Vagina (tissue), 2 donors: Measurements from ENCODE around the gene INTS1.

ENCODE experiments used
- POLR2AphosphoS5 ChIP-seq, 2 donors: sonication (generic); formaldehyde crosslinking; IDR thresholded peaks; one replicate each; pipeline ENCODE4 v1.9.0; 2017; ENCODE audit warnings: antibody characterized with exemption in 2 of 2, mild to moderate bottlenecking in 2 of 2, low read depth in 1 of 2; ENCODE audit not compliant: insufficient read depth in 1 of 2
- TF ChIP-seq, protein P1 (sequence below), 3 experiments: fragments of 450-650 bp in 2 of 3; fragments of 200-600 bp in 1 of 3; sonication (generic) in 1 of 3; IDR thresholded peaks; one replicate each; pipeline ENCODE4 v1.5.1; 2017 to 2019; ENCODE audit warnings: antibody characterized with exemption in 3 of 3, mild to moderate bottlenecking in 2 of 3, moderate library complexity in 2 of 3

GRCh38 chr7:1492221-1492620 lies 12.0 kb downstream of the INTS1 start:
- TF ChIP-seq POLR2AphosphoS5 (IDR thresholded peaks at IDR 0.05; ENCODE audit: insufficient read depth in 1 of 2, low read depth in 1 of 2), result no peak
- TF ChIP-seq, protein P1, sequence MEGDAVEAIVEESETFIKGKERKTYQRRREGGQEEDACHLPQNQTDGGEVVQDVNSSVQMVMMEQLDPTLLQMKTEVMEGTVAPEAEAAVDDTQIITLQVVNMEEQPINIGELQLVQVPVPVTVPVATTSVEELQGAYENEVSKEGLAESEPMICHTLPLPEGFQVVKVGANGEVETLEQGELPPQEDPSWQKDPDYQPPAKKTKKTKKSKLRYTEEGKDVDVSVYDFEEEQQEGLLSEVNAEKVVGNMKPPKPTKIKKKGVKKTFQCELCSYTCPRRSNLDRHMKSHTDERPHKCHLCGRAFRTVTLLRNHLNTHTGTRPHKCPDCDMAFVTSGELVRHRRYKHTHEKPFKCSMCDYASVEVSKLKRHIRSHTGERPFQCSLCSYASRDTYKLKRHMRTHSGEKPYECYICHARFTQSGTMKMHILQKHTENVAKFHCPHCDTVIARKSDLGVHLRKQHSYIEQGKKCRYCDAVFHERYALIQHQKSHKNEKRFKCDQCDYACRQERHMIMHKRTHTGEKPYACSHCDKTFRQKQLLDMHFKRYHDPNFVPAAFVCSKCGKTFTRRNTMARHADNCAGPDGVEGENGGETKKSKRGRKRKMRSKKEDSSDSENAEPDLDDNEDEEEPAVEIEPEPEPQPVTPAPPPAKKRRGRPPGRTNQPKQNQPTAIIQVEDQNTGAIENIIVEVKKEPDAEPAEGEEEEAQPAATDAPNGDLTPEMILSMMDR (IDR thresholded peaks at IDR 0.05), result no peak
